Measurements from ENCODE around the gene FCRLA. TPM values are rescaled to one million over a fixed set of nuclear protein-coding genes. Genes with fewer than 3 reads are reported as not detected.

Gene FCRLA
- polyA plus RNA-seq, 1 of the 3 experiments (the other 2 are of a cell fraction), result 0.13 TPM

GRCh38 chr1:161718559-161719324, 11.7 kb downstream of the FCRLA start:
- H3K79me2 ChIP-seq (ENCODE audit: insufficient read depth), result no peaks in the 10 kb centered on the region
- 51% methylated on average over 8 of the region's 8 CpGs for WGBS (ENCODE audit: low lambda C conversion rate)
- H2AFZ ChIP-seq (ENCODE audit: low read depth), result no peak overlapping the region
- no peak for DNase-seq
- H3K36me3 ChIP-seq (replicated peaks in 1 of 2; ENCODE audit: control insufficient read depth in 1 of 2, insufficient read depth in 2 of 2, low read length in 1 of 2), result no peaks in the 10 kb centered on the region
- H3K27me3 ChIP-seq (ENCODE audit: insufficient read depth), result no peaks in the 10 kb centered on the region
- no peak overlapping the region for H3K4me2 ChIP-seq
- no peak overlapping the region for H3K9ac ChIP-seq
- H3K9me2 ChIP-seq, result no peaks in the 10 kb centered on the region
- no peak for TF ChIP-seq FOXM1 (IDR thresholded peaks at IDR 0.05; ENCODE audit: low read depth)
- no peak for TF ChIP-seq MEF2A (IDR thresholded peaks at IDR 0.05; ENCODE audit: borderline replicate concordance, low read depth)
- no peak for TF ChIP-seq SMC3 (IDR thresholded peaks at IDR 0.05; ENCODE audit: low read depth, low read length)
- no peak for TF ChIP-seq FOSL2 (IDR thresholded peaks at IDR 0.05; ENCODE audit: borderline replicate concordance, low read depth)
- no peak for TF ChIP-seq REST (IDR thresholded peaks at IDR 0.05; ENCODE audit: low read depth, low read length)
- no peak for TF ChIP-seq GABPA (IDR thresholded peaks at IDR 0.05; ENCODE audit: low read depth)
- TF ChIP-seq NFIC (IDR thresholded peaks at IDR 0.05; ENCODE audit: borderline replicate concordance), result no peak
- TF ChIP-seq YY1 (IDR thresholded peaks at IDR 0.05; ENCODE audit: low read depth), result no peak
- no peak for TF ChIP-seq ZBTB33 (IDR thresholded peaks at IDR 0.05; ENCODE audit: borderline replicate concordance, low read depth)
- no peak for TF ChIP-seq RXRA (IDR thresholded peaks at IDR 0.05; ENCODE audit: borderline replicate concordance, low read depth)
- no peak for TF ChIP-seq PBX3 (IDR thresholded peaks at IDR 0.05)
- TF ChIP-seq RCOR1 (IDR thresholded peaks at IDR 0.05; ENCODE audit: low read length), result no peak
- no peak for TF ChIP-seq CTCF (IDR thresholded peaks at IDR 0.05)
- H3K9me3 ChIP-seq, result no peaks in the 10 kb centered on the region
- CTCF ChIA-PET, result no interaction called here
- POLR2A ChIA-PET, result no interaction called here
- H3K4me1 ChIP-seq (ENCODE audit: control insufficient read depth in 1 of 2, insufficient read depth in 2 of 2, low read depth in 1 of 2, low read length in 1 of 2), result peaks cover 0 to 11% of the 10 kb centered on the region in 2 experiments; a peak in 1 of 4 replicates
- peaks cover 10% of the 10 kb centered on the region for H3F3A ChIP-seq (replicated peaks; ENCODE audit: insufficient read depth)
- no peak overlapping the region for H3K4me3 ChIP-seq (ENCODE audit: low read depth in 2 of 2, low read length in 1 of 2)
- H3K27ac ChIP-seq (ENCODE audit: low read depth in 2 of 2, low read length in 1 of 2), result no peak overlapping the region
- H4K20me1 ChIP-seq (ENCODE audit: insufficient read depth), result no peaks in the 10 kb centered on the region

Measured in SK-N-SH (cell line).